Stimulated activated naive CD8-positive, alpha-beta T cell treated with anti-CD3 and anti-CD28 coated beads, Interleukin-15, Interleukin-2, amounts not matched to agents 100 U/mL and 50 U/mL, for 24 hours (primary cell): ENCODE results near the gene TUBGCP5.
"Not testable (repeated sequence)": the region's sequence is repeated elsewhere in the genome, so short reads cannot be mapped to it uniquely, and the experiment has no call there.

Experiments
- ATAC-seq: fragments of 150-1000 bp; cut with Tn5 transposase; one replicate; pipeline ENCODE4 v1.10.0; 2021
- DNase-seq: peaks from one replicate; pipeline ENCODE4 v3.0.0; 2021

TUBGCP5 gene

GRCh38 chr15:23039143-23039916, at the start of gene TUBGCP5:
TUBGCP5 (minus strand) TSS chr15:23039569; CDS start chr15:23039543, 26 bp downstream.
- peak; percentile 98 for ATAC-seq

GRCh38 chr15:23083115-23083514, 43.7 kb upstream of the TUBGCP5 start:
- ATAC-seq: no peak

More at GRCh38 chr15:23039143-23039916, at the start of gene TUBGCP5:
- peak; percentile 97 for DNase-seq

GRCh38 chr15:23081996-23082737, 42.8 kb upstream of the TUBGCP5 start:
- not testable (repeated sequence) for DNase-seq, ATAC-seq

More at GRCh38 chr15:23083115-23083514, 43.7 kb upstream of the TUBGCP5 start:
- DNase-seq: no peak

GRCh38 chr15:23081271-23081670, 41.9 kb upstream of the TUBGCP5 start:
- no peak for ATAC-seq
- no peak for DNase-seq

GRCh38 chr15:23079766-23080165, 40.4 kb upstream of the TUBGCP5 start:
- ATAC-seq: no peak
- DNase-seq: no peak

GRCh38 chr15:23075927-23076326, 36.6 kb upstream of the TUBGCP5 start:
- ATAC-seq: no peak
- no peak for DNase-seq

DNA sequence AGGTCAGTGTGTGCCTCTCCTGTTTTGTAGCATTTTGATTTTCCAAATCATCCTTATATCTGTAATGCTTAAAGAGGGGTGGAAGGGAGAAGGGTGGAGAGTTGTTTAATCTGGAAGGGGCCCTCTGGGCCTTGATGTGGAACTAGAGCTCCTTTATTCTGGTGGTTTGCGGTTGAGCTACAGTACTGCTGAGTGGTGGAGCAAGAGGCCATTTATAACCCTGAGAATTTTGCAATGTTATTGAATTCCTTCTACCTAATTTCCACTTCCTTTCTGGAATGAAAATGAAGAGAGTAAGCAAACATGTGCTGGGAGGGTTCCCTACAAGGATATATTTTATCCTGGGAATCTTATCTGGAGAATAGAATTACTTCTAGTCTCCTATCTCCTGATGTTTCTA, 35.3 kb upstream of the TUBGCP5 start:
- ATAC-seq (no peak), DNase-seq (no peak)

DNA sequence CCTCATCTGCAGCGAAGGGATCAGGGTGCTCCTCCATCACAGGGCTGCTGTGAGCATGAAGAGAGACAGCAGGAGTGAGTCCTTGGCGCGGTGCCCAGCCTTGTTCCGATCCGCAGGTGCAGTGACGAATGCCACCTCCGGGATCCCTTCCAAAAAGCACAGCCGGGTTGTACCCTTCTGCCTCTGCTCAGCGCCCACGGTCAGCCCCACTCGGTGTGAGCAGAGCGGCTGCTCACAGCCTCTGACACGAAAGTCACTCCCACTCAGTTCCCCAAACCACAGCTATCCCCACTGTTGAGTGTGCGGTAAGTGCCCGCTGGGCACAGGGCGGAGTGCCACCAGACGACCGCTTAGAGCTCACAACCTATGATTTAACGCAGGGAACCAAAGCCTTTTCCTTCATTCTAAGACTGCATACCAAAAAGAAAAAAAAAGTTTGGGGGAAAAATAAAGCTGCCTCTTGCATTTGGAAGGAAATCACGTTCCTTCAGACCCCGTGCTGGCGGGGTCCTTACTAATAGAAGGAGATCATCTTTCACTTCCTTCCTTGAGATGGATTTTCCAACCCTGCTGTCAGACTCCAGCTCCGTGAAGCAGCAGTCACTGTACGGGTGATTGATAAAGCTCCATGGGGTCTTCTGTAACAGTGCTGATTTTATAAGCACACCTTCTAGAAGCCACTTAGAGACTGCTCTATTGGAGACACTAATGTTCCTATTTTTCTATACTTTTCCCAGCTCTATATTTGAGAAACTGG, 34.7 kb upstream of the TUBGCP5 start:
- no peak for ATAC-seq
- no peak for DNase-seq

- DNase-seq (no peak), ATAC-seq (no peak)
Measured at GRCh38 chr15:23072633-23073032, 33.3 kb upstream of the TUBGCP5 start.

GRCh38 chr15:23069496-23070166, 30.3 kb upstream of the TUBGCP5 start:
- ATAC-seq: no peak
- no peak for DNase-seq

DNA sequence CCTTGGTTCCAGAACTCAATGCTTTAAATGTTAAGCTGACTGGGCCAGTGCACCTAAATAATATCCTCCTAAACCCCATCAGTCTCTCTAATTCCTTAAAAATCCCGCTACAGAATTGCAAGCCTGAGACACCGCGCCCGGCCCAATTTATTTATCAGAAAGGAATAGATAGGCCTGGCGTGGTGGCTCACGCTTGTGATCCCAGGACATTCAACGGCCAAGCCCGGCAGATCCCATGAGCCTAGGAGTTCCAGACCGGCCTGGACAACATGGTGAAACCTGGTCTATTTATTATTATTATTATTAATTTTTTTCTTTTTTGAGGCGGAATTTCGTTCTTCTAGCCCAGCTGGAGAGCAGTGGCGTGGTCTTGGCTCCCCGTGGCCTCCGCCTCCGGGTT, 28.0 kb upstream of the TUBGCP5 start:
- DNase-seq (no peak), ATAC-seq (no peak)

DNA sequence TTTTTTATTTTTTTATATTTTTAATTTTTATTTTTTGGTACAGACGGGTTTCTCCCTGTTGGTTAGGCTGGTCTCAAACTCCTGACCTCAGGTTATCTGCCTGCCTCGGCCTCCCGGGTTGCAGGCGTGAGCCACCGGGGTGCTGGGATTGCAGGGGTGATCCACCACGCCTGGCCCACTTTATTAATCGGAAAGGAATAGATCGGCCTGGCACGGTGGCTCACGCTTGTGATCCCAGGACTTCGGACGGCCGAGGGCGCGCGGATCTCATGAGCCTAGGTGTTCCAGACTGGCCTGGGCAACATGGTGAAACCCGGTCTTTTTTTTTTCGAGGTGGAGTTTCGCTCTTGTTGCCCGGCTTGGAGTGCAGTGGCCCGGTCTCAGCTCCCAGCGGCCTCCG, 26.5 kb upstream of the TUBGCP5 start:
- ATAC-seq: no peak

DNA sequence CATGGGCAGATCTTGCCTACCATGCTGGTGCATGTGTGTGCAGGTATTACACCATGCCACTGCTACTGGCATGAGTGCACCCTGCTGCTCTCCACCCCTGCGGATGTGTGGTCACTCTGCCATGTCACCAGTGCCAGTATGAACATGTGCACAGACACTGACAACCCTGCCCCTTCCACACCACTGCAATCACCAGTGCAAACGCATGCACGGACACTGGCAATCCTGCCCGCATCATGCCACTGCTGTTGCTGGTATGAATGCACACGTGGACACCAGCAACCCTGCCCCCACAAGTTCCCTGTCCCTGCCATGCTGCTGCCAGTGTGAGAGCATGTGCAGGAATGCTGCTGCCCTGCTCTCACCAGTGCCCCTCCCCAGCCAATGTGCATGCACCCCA, 24.8 kb upstream of the TUBGCP5 start:
- DNase-seq (no peak), ATAC-seq (no peak)

More for the DNA sequence above, 26.5 kb upstream of the TUBGCP5 start:
- DNase-seq: no peak

GRCh38 chr15:23057707-23058106, 18.3 kb upstream of the TUBGCP5 start:
- DNase-seq (no peak), ATAC-seq (no peak)

GRCh38 chr15:23055316-23055715, 15.9 kb upstream of the TUBGCP5 start:
- ATAC-seq: no peak
- no peak for DNase-seq

DNA sequence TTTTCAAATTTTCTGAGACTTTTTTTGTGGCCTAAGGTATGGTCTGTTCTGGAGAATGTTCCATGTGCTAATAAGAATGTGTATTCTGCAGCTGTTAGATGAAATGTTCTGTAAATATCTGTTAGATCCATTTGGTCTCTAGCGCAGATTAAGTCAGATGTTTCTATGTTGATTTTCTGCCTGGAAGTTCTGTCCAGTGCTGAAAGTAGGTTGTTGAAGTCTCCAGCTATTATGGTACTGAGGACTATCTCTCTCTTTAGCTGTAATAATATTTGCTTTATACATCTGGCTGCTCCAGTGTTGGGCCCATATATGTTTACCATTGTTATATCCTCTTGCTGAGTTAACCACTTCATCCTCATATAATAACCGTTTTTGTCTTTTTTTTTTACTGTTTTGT, 13.2 kb upstream of the TUBGCP5 start:
- DNase-seq: no peak
- ATAC-seq: no peak

- DNase-seq (no peak), ATAC-seq (no peak)
Measured at GRCh38 chr15:23050708-23051107, 11.3 kb upstream of the TUBGCP5 start.

- ATAC-seq: no peak
- DNase-seq: no peak
Measured at GRCh38 chr15:23049984-23050628, 10.7 kb upstream of the TUBGCP5 start.

- not testable (repeated sequence) for ATAC-seq, DNase-seq
Measured at GRCh38 chr15:23048572-23049282, 9.4 kb upstream of the TUBGCP5 start.

DNA sequence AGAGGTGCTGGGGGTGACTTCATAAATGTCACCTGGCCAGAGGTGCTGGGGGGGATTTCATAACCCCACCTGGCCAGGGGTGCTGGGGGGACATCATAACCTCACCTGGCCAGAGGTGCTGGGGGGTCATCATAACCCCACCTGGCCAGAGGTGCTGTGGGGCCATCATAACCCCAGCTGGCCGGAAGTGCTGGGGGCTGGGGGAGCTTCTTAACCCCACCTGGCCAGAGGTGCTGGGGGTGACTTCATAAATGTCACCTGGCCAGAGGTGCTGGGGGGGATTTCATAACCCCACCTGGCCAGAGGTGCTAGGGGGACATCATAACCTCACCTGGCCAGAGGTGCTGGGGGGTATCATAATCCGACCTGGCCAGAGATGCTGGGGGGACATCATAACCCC, 4.6 kb upstream of the TUBGCP5 start:
- ATAC-seq, DNase-seq: not testable (repeated sequence)

DNA sequence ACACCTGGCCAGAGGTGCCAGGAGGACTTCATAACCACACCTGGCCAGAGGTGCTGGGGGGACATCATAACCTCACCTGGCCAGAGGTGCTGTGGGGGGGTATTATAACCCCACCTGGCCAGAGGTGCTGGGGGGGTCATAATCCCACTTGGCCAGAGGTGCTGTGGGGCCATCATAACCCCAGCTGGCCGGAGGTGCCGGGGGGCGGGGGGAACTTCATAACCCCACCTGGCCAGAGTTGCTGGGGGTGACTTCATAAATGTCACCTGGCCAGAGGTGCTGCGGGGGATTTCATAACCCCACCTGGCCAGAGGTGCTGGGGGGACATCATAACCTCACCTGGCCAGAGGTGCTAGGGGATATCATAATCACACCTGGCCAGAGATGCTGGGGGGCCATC, 4.2 kb upstream of the TUBGCP5 start:
- not testable (repeated sequence) for ATAC-seq, DNase-seq
